NCI-H510A treated with DMSO at 0.1 percent for 48 hours (cell line): ENCODE measurements around the gene SGMS1.

Experiments
- DNase-seq: peaks from one replicate; lab custom pipeline; 2025; lab: John Stamatoyannopoulos, UW

The SGMS1 gene

DNA sequence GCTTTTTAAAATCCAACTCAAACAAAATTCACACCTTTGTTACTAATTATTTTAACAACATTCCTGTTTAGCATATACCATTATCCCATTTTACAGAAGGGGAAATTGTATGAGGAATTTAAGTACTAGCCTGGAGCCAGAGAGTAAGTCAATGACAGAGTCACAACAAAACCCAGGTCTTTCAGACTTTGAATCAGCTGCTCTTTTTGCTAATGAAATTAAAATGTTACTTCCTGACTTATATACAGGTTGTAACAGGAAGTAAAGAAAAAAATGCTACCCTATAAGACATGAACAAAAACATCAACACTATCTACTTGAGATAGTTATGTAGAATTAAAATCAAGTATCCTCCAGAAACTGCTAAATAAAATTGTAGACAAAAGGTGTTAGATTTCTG is 289.9 kb downstream of the SGMS1 start:
- no peak for DNase-seq

DNA sequence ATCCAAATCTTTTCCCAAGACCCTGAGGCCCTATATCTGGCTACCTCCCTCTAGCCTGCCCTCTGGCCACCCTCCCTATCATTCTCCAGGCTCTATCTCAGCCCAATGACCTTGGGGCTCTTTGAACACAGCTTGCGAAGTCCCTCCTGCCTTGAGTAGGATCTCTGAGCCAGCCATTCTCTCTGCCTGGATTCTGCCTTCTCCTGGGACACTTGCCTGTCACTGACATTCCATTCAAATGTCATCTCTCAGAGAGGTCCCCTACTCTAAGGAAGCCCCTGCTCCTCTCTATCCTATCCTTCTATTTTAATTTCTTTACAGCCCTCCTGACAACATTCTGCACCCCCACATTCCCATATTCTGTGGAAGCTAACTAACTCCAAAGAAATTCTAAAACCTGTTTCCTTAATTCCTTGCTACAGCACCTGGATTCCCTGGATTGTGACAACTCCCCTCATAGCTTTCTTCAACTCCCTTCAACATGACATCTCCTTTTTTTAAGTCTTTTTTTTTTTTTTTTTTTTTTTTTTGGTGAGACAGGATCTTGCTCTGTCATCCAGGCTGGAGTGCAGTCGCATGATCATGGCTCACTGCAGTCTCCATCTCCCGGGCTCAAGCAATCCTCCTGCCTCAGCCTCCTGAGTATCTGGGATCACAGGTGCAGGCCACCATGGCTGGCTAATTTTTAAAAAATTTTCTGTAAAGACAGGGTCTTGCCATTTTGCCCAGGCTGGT is 291.5 kb downstream of the SGMS1 start:
- no peak for DNase-seq

GRCh38 chr10:50331486-50331885 is 292.3 kb downstream of the SGMS1 start:
- no peak for DNase-seq

- no peak for DNase-seq
These were observed 296.7 kb downstream of the SGMS1 start for GRCh38 chr10:50326757-50327701.

GRCh38 chr10:50326172-50326555 is 297.6 kb downstream of the SGMS1 start:
- DNase-seq, result no peak

GRCh38 chr10:50325449-50326171 is 298.1 kb downstream of the SGMS1 start:
- no peak for DNase-seq

DNA sequence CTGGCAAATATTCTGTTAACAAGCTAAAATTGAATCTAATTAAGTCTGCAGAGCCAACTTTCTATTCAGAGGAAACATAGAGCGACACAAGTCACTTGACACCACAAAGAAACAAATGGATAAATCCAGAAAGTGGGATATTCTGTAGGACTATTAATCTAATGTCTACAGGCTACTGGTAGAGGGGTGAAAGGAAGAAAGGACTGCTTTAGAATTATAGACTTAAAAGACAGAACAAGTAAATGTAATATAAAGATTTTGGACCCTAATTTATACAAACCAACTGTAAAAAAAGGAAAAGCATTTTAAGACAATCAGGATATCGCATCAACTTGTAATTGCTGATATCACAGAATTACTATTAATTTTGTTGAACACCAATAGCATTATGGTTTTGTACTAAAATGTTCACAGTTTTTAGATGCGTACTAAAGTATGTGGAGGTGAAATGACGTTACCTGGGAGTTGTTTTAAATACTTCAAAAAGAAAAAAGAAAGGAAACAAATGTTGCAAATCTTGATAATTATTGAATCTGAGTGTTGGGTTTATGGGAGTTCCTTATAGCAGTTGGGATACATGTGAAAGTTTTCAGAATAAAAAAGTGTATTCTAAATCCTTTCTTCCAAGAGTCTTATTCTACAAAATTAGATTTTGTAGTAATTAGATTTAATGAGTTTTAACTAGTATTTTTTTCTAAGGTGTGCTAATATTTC is 298.9 kb downstream of the SGMS1 start:
- DNase-seq, result no peak

DNA sequence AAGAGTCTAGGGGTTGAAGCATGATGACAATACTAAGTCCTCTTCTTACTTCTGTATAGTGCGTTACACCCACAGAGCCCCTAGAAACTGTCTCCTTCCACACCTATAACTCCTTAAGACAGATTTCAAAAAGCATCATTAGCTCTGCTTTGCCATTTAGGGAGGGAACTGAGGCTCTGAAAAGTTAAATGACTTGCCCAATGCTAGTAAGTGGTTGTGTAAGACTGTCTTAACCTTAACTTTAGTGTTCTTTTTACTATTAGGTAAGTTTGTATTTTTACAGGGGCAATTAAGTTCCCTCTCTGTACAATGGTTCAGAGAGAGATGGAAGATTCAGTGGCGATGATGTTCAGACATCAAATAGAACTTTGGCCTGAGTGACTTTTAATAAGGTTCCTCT is 299.7 kb downstream of the SGMS1 start:
- DNase-seq, result no peak

GRCh38 chr10:50322077-50322476 is 301.7 kb downstream of the SGMS1 start:
- DNase-seq, result no peak

- DNase-seq, result no peak
These were observed 305.6 kb downstream of the SGMS1 start for GRCh38 chr10:50318129-50318528.

GRCh38 chr10:50316695-50317648 is 306.8 kb downstream of the SGMS1 start:
- no peak for DNase-seq

DNA sequence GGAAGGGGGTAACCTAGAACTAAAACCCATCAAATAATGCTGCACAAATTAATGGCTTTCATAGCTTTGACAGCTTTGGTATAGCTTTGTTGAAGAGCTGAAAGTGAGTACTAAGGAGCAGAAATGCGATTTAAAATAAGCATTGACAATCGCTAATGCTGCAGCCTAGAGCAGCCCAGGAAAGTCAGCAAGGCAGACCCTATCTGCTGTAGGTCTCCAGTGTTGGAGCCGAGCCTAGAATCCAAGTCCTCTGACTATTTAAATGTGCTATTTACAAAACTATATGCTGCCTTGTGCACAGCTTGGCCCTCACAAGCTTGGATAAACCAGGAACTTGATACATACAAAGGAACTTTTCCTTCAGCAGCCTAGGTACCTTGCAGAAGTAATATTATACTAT is 307.6 kb downstream of the SGMS1 start:
- no peak for DNase-seq

DNA sequence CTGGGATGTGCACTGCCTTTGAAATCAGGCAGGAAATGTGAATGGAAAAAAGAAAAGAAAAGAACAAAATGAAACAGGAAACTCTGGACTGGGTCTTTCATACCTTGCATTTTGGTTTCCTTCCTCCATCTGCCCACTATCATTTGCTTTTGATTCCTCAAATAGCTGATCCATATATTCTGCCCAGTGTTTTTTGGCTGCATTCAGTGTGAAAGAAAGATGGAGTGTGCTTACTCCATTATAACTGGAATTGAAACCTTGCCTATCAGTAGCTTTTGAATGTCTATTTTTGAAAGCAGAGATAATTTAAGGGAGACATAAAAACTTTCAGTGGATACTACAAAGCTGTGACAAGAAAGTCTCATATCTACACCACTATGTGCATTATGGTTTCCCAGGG is 308.3 kb downstream of the SGMS1 start:
- no peak for DNase-seq

DNA sequence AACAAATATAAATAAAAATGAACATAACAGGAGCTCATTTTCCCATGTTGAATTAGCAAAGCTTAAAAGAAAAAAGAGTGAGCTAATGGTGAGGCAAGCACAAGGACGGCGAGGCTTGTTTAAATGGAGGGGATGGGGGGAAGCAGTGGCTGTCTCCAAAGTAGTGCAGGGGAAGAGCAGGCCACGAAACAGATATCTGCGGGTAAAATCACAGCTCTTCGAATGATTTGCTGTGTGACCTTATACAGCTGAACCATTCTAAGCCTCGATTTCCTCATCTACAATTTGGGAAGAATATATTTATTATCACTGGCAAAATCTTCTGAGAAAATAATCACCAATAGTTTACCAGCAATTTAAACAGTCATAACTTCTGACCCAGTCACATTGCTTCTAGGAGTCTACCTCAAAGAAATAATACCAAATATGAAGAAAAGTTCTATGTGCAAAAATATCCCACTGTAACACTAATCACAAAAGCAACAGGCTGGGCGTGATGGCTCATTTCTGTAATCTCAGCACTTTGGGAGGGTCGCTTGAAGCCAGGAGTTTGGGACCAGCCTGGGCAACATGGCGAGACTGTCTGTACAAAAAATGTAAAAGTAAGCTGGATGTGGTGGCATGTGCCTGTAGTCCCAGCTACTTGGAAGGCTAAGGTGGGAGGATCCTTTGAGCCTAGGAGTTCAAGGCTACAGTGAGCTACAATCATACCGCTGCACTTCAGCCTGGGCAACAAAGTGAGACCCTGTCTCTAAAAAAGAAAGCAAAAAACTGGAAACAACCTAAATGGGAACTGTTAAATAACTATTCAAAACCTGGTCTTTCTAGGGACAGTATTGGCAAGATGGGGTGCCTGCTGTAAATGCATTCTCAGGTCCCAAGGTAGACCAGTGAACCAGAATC is 309.3 kb downstream of the SGMS1 start:
- no peak for DNase-seq

DNA sequence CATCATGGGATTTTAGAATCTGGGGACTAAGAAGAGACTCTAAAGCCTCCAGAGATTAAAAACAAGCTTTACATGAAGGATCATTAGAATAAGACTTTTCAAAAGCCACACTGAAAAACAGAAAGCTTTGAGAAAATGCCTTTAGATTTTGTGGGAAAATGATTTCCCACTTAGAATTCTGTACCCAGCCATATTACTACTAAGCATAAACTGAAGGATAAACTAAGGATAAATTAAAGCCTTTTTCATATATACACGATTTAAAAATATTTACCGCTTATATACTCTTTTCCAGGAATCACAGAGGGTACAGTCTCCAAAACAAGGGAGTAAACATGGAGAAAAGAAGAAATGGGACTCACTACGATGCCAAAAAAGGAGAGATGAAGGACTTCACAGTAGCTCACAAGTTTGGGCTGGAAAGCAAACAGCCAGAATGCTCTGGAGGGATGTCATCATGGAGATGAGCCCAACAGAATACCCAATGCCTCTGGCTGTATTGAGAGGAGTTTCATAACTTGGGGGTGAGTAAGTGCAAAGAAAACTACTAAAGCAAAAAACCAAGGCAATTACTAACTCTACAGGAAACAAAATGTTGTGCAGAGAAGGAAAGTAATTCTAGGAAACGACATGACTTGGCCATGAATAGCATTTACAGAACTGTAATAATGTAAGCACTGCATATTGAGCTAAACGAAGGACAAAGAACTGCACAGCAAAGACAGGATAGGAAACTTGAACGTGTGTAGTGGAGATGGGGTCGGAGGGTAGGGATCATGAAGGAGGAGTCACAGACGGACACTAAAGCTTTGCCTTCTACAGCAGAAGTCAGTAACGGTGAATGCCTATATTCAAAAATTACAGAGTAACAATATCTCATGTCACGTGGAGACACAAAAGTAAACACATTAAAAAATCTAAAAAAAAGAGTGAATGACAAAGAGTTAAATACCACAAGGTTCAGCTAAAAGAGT is 311.0 kb downstream of the SGMS1 start:
- no peak for DNase-seq

DNA sequence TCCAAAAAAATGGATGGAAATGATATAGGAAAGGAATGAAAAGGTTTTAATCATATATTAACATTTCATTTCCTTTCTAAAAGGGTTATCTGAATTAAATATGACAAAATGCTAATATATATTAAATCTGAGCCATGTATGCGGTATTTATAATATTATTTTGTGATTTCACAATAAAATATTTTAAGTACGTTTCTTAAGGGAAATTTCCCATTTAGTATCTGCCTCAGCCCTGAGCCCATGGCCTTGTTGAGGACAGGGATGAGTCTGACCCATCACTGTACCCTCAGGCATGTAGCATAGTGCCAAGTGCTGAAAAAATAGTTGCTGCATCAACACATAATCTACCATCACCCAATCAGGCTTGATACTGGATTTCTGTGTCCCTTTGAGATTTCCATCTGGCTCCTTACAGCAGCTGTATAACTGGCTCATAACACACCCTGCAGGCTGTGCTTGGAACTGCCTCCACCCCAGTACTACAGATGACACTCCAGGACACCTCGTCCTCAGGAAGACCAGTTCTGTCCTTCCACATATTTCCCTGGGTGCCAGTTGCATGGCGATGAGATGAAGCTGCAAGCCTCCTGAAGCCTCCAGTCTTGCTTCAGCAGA is 313.1 kb downstream of the SGMS1 start:
- no peak for DNase-seq

DNA sequence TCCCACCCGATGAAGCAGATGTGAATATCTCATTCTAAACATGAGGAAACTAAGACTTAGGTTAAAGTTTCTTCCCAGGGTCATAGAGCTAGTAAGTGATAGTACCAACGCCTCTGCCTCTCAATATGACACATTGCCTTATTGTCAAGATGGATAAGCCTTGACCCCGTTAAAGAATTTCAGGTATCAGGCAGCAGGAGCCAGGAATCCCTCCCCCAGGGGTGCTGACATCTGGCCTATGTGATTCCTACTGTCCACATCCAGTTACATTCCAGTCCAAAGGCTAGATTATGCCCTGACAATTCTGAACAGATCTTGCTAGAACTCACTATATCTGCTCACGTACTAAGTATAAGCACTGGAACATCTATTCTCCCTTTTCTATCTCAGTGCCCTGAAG is 314.4 kb downstream of the SGMS1 start:
- DNase-seq, result no peak

- no peak for DNase-seq
These were observed 319.1 kb downstream of the SGMS1 start for GRCh38 chr10:50304660-50305059.
